GM18507 (cell line): ENCODE data around the gene EXOC4.
"Not testable (repeated sequence)": the region's sequence is repeated elsewhere in the genome, so short reads cannot be mapped to it uniquely, and the experiment has no call there.

Source experiments
- DNase-seq: peaks from one replicate; pipeline ENCODE4 v3.0.0; 2011; ENCODE audit warnings: low read depth; ENCODE audit not compliant: insufficient read length; ENCODE audit errors: extremely low spot score
- FAIRE-seq: peaks from 2 replicates; lab custom pipeline; 2011; peaks lifted over from hg19 to GRCh38; lab: Jason Lieb, UNC

The EXOC4 gene

GRCh38 chr7:133955208-133955607 is 702.3 kb downstream of the EXOC4 start:
- FAIRE-seq: no peak
- no peak for DNase-seq

GRCh38 chr7:133957845-133958244 is 705.0 kb downstream of the EXOC4 start:
- FAIRE-seq (no peak), DNase-seq (no peak)

GRCh38 chr7:133958822-133959221 is 705.9 kb downstream of the EXOC4 start:
- no peak for FAIRE-seq
- no peak for DNase-seq

GRCh38 chr7:133959505-133959904 is 706.6 kb downstream of the EXOC4 start:
- no peak for DNase-seq
- FAIRE-seq: no peak

- DNase-seq (no peak), FAIRE-seq (peak; percentile 45)
Measured at GRCh38 chr7:133961724-133962123, 708.8 kb downstream of the EXOC4 start.

- FAIRE-seq: no peak
- DNase-seq: no peak
Measured at GRCh38 chr7:133962646-133963045, 709.8 kb downstream of the EXOC4 start.

- no peak for DNase-seq
- no peak for FAIRE-seq
Measured at GRCh38 chr7:133963629-133964028, 710.8 kb downstream of the EXOC4 start.

GRCh38 chr7:133971625-133972024 is 718.7 kb downstream of the EXOC4 start:
- no peak for FAIRE-seq
- no peak for DNase-seq

GRCh38 chr7:133973710-133974109 is 720.8 kb downstream of the EXOC4 start:
- FAIRE-seq: no peak
- DNase-seq: no peak

- DNase-seq (no peak), FAIRE-seq (no peak)
Measured at GRCh38 chr7:133975130-133975529, 722.3 kb downstream of the EXOC4 start.

GRCh38 chr7:133976140-133976539 is 723.3 kb downstream of the EXOC4 start:
- DNase-seq (no peak), FAIRE-seq (no peak)

- DNase-seq (no peak), FAIRE-seq (peak; percentile 12)
Measured at GRCh38 chr7:133977409-133978274, 724.8 kb downstream of the EXOC4 start.

- DNase-seq (no peak), FAIRE-seq (no peak)
Measured at GRCh38 chr7:133978502-133979295, 725.8 kb downstream of the EXOC4 start.

GRCh38 chr7:133980804-133981203 is 727.9 kb downstream of the EXOC4 start:
- no peak for FAIRE-seq
- no peak for DNase-seq

GRCh38 chr7:133983685-133984419 is 731.0 kb downstream of the EXOC4 start:
- DNase-seq: no peak
- FAIRE-seq: no peak

GRCh38 chr7:133985300-133985699 is 732.4 kb downstream of the EXOC4 start:
- DNase-seq: no peak
- no peak for FAIRE-seq

- DNase-seq: no peak
- FAIRE-seq: no peak
Measured at GRCh38 chr7:133987582-133987981, 734.7 kb downstream of the EXOC4 start.

GRCh38 chr7:133993547-133993946 is 740.7 kb downstream of the EXOC4 start:
- FAIRE-seq: no peak
- no peak for DNase-seq

- DNase-seq, FAIRE-seq: not testable (repeated sequence)
Measured at GRCh38 chr7:133994100-133994499, 741.2 kb downstream of the EXOC4 start.

GRCh38 chr7:133997463-133997862 is 744.6 kb downstream of the EXOC4 start:
- FAIRE-seq (no peak), DNase-seq (no peak)
